Measurements from ENCODE around the gene PTER. TPM values are rescaled to one million over a fixed set of nuclear protein-coding genes. Genes with fewer than 3 reads are reported as not detected.

The PTER gene
- total and polyA plus RNA-seq, 9 of the 15 experiments (the other 6 are each of a cell fraction or from before 2014, with no cell fraction given), result 15.5 to 42.1 (median 28.6) TPM

- no peak for TF ChIP-seq HSF4 (CRISPR knock-in tag; IDR thresholded peaks at IDR 0.05; ENCODE audit: borderline replicate concordance)
- POLR2A ChIA-PET, result no interaction called here
- Histone ChIP-seq H3K4me3 (no peak overlapping the region), H3K9me1 (ENCODE audit: control insufficient read depth, insufficient read depth, low read length) (no peaks in the 10 kb centered on the region), H3K27me3 (ENCODE audit: control insufficient read depth in 2 of 2, insufficient read depth in 2 of 2, low read length in 2 of 2) (no peaks in the 10 kb centered on the region; a peak in 1 of 5 replicates), H3K4me1 (replicated peaks in 1 of 2; ENCODE audit: control insufficient read depth in 2 of 2, insufficient read depth in 2 of 2, low read length in 2 of 2) (peaks cover 0 to 7% of the 10 kb centered on the region in 2 experiments; a peak in 1 of 5 replicates), H3K79me2 (ENCODE audit: control insufficient read depth, insufficient read depth, low read length) (no peaks in the 10 kb centered on the region), H3K27ac (ENCODE audit: extremely low read depth, low read depth, low read length) (no peak overlapping the region), H3K9me3 (replicated peaks; ENCODE audit: control insufficient read depth, insufficient read depth, low read depth, low read length) (no peaks in the 10 kb centered on the region), H3K4me2 (ENCODE audit: insufficient read depth, low read length) (no peak overlapping the region), H3K9ac (ENCODE audit: insufficient read depth in 1 of 2, low read depth in 2 of 2, low read length in 2 of 2) (no peak overlapping the region), H2AFZ (ENCODE audit: low read depth, low read length) (no peak overlapping the region), H3K36me3 (ENCODE audit: control insufficient read depth, insufficient read depth, low read length) (no peaks in the 10 kb centered on the region), H4K20me1 (replicated peaks; ENCODE audit: control insufficient read depth, insufficient read depth, low read length) (no peaks in the 10 kb centered on the region)
- in situ Hi-C loops (cut with MboI) (no loop called here), intact Hi-C loops (cut with micrococcal nuclease) (no loop called here)
- FAIRE-seq, result no peak
- CTCF ChIA-PET (ENCODE audit: low intra/inter-chr PET ratio), result no interaction called here
- no peak for ATAC-seq
- 31% methylated on average over 3 of the region's 3 CpGs for WGBS (ENCODE audit: insufficient coverage, low coverage, missing lambda C conversion rate)
- no TSS peak for BruUV-seq (replicated peaks)
- DNase-seq (ENCODE audit: extremely low read depth in 1 of 4, low spot score in 3 of 4), result no peak
These were observed 93.0 kb downstream of the PTER start for GRCh38 chr10:16529853-16530252.

- TF ChIP-seq NUFIP1 (IDR thresholded peaks at IDR 0.05; ENCODE audit: partially characterized antibody) (no peak), TBP (optimal IDR thresholded peaks at IDR 0.05; ENCODE audit: low read depth, low read length) (no peak), RBM17 (IDR thresholded peaks at IDR 0.05; ENCODE audit: borderline replicate concordance, low read depth, low read length) (no peak), KAT7 (CRISPR knock-in tag; IDR thresholded peaks at IDR 0.05; ENCODE audit: borderline replicate concordance) (no peak), BCOR (IDR thresholded peaks at IDR 0.05) (no peak), ZNF75A (CRISPR knock-in tag; IDR thresholded peaks at IDR 0.05) (no peak), MTF1 (CRISPR knock-in tag; IDR thresholded peaks at IDR 0.05; ENCODE audit: borderline replicate concordance) (no peak), NBN (IDR thresholded peaks at IDR 0.05; ENCODE audit: low read depth) (no peak)
- no peaks in the 10 kb centered on the region for H3K9me1 ChIP-seq (ENCODE audit: control insufficient read depth, insufficient read depth, low read length)
- ChIA-PET POLR2A (interaction anchor here (1.2 kb wide), 1 partner anchor 23 kb away, joined by 3 read pairs; no protein-coding TSS in a partner anchor), CTCF (ENCODE audit: low intra/inter-chr PET ratio) (no interaction called here)
- no peak for DNase-seq (ENCODE audit: extremely low read depth in 1 of 4, low spot score in 3 of 4)
- no peaks in the 10 kb centered on the region for H3K79me2 ChIP-seq (ENCODE audit: control insufficient read depth, insufficient read depth, low read length)
- no peak for FAIRE-seq
- H3K4me3 ChIP-seq, result no peak overlapping the region
- no peaks in the 10 kb centered on the region for H3K9me3 ChIP-seq (replicated peaks; ENCODE audit: control insufficient read depth, insufficient read depth, low read depth, low read length)
- intact Hi-C loops (cut with micrococcal nuclease) (no loop called here), in situ Hi-C loops (cut with MboI) (no loop called here)
- H3K4me2 ChIP-seq (ENCODE audit: insufficient read depth, low read length), result no peak overlapping the region
- no peaks in the 10 kb centered on the region for H3K4me1 ChIP-seq (replicated peaks in 1 of 2; ENCODE audit: control insufficient read depth in 2 of 2, insufficient read depth in 2 of 2, low read length in 2 of 2)
- H3K9ac ChIP-seq (ENCODE audit: insufficient read depth in 1 of 2, low read depth in 2 of 2, low read length in 2 of 2), result no peak overlapping the region
- 17% methylated on average over 5 of the region's 5 CpGs for WGBS (ENCODE audit: insufficient coverage, low coverage, missing lambda C conversion rate)
- H3K27me3 ChIP-seq (ENCODE audit: control insufficient read depth in 2 of 2, insufficient read depth in 2 of 2, low read length in 2 of 2), result peaks cover 0 to 12% of the 10 kb centered on the region in 2 experiments; a peak in 4 of 5 replicates
- H4K20me1 ChIP-seq (replicated peaks; ENCODE audit: control insufficient read depth, insufficient read depth, low read length), result no peaks in the 10 kb centered on the region
- H3K36me3 ChIP-seq (ENCODE audit: control insufficient read depth, insufficient read depth, low read length), result no peaks in the 10 kb centered on the region
- no TSS peak for BruUV-seq (replicated peaks)
- H2AFZ ChIP-seq (ENCODE audit: low read depth, low read length), result no peak overlapping the region
- H3K27ac ChIP-seq (ENCODE audit: extremely low read depth, low read depth, low read length), result no peak overlapping the region
- ATAC-seq, result no peak
These were observed 99.3 kb downstream of the PTER start for GRCh38 chr10:16536155-16536554.

Measured in K562 (cell line).